SK-N-DZ (cell line): ENCODE data around the gene CLCNKB.

Source experiments
- DNase-seq: peaks from one replicate; pipeline ENCODE4 v3.0.0-alpha.2; 2015; ENCODE audit warnings: low spot score

CLCNKB gene

GRCh38 chr1:16093611-16094010 is 50.0 kb downstream of the CLCNKB start:
- DNase-seq: no peak

DNA sequence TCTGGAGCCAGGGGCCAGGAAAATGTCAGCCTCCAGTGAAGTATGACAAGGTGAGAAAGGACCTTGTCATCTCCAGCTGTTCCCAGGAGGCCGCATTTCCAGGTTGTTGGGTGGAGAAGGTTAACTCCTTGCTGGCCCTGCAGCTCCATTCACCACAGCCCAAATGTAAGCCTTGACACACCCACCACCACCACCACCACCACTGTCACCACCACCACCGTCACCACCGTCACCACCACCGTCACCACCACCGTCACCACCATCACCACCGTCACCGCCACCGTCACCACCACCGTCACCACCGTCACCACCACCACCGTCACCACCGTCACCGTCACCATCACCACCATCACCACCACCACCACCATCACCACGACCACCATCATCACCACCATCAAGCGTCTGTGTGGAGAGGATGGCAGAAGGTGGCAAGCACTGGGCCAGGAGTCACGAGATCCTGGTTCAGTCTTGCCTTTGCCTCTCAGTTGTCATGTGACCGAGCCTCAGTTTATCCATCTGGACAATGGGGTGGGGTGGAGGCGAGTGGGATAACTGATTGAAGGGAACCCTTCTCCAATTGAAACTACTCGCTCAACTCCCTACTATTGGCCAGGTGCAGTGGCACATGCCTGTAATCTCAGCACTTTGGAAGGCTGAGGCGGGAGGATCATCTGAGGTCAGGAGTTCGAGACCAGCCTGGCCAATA is 51.0 kb downstream of the CLCNKB start:
- no peak for DNase-seq

DNA sequence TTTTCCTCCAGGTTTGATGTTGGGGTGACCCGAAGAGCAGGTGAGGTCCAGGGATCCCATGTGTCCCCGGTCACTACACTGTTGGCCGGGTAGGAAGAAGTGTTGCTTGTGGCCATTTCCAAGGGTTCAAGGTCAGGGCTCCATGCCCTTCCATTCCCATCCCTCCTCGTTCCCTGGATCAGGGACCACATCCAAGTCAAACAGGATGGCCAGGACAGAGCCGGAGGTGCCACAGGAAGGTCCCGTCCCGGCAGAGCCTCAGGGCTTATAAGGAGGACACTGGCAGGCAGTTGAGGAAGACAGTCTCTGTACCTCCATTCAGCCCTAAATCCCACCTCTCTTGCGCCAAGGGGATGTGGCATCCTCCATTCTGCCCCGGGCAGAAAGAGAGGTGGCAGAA is 51.9 kb downstream of the CLCNKB start:
- DNase-seq: no peak

- no peak for DNase-seq
These were observed 55.8 kb downstream of the CLCNKB start for GRCh38 chr1:16099412-16099811.

- no peak for DNase-seq
These were observed 58.0 kb downstream of the CLCNKB start for GRCh38 chr1:16101623-16102022.
